ENCODE data around the gene TMEM119.
"Not testable (repeated sequence)": the region's sequence is repeated elsewhere in the genome, so short reads cannot be mapped to it uniquely, and the experiment has no call there.

TMEM119 gene

GRCh38 chr12:108633534-108634248 lies 35.8 kb upstream of the TMEM119 start, which contains the start of gene SELPLG:
Gene SELPLG (minus strand): TSS chr12:108633894. CDS start chr12:108624307, 9,587 bp downstream.
- DNase-seq: peak; percentile 87

- peak; percentile 23 for DNase-seq
Observed at GRCh38 chr12:108633081-108633533, 35.2 kb upstream of the TMEM119 start.

GRCh38 chr12:108631261-108631660 lies 33.4 kb upstream of the TMEM119 start:
- DNase-seq: not testable (repeated sequence)

- DNase-seq: peak; percentile 38
Observed at GRCh38 chr12:108630481-108631207, 32.8 kb upstream of the TMEM119 start.

GRCh38 chr12:108629824-108630476 lies 32.1 kb upstream of the TMEM119 start:
- peak; percentile 75 for DNase-seq

GRCh38 chr12:108629151-108629550 lies 31.3 kb upstream of the TMEM119 start:
- DNase-seq: peak; percentile 40

- DNase-seq: no peak
Observed at GRCh38 chr12:108627134-108627920, 29.4 kb upstream of the TMEM119 start.

GRCh38 chr12:108625228-108625627 lies 27.3 kb upstream of the TMEM119 start:
- DNase-seq: no peak

- no peak for DNase-seq
Observed at GRCh38 chr12:108623577-108623976, 25.7 kb upstream of the TMEM119 start.

- no peak for DNase-seq
Observed at GRCh38 chr12:108622921-108623514, 25.1 kb upstream of the TMEM119 start.

- DNase-seq: no peak
Observed at GRCh38 chr12:108622421-108622820, 24.5 kb upstream of the TMEM119 start.

GRCh38 chr12:108621161-108621560 lies 23.3 kb upstream of the TMEM119 start:
- no peak for DNase-seq

- no peak for DNase-seq
Observed at GRCh38 chr12:108620236-108620879, 22.5 kb upstream of the TMEM119 start.

GRCh38 chr12:108619369-108620160 lies 21.7 kb upstream of the TMEM119 start:
- DNase-seq: no peak

- DNase-seq: not testable (repeated sequence)
Observed at GRCh38 chr12:108618953-108619274, 21.0 kb upstream of the TMEM119 start.

GRCh38 chr12:108618079-108618952 lies 20.4 kb upstream of the TMEM119 start:
- DNase-seq: peak; percentile 86

GRCh38 chr12:108616941-108617858 lies 19.3 kb upstream of the TMEM119 start:
- DNase-seq: peak; percentile 86

GRCh38 chr12:108616359-108616758 lies 18.5 kb upstream of the TMEM119 start:
- DNase-seq: no peak

GRCh38 chr12:108615918-108616317 lies 18.0 kb upstream of the TMEM119 start:
- no peak for DNase-seq

Data from activated CD4-positive, alpha-beta T cell treated with anti-CD3 and anti-CD28 coated beads for 48 hours (primary cell).